GM18505 (cell line): ENCODE measurements around the gene SGPL1.

Source experiments
- ATAC-seq: cut with Tn5 transposase; IDR thresholded peaks from one replicate; pipeline ENCODE4 v1.9.1; 2021; ENCODE audit not compliant: unreplicated experiment
- POLR2A ChIP-seq: IDR thresholded peaks from 4 replicates; pipeline ENCODE4 v1.6.1; 2011; ENCODE audit warnings: borderline replicate concordance; ENCODE audit not compliant: insufficient read depth, insufficient read length; ENCODE audit errors: extremely low read depth

SGPL1 gene

GRCh38 chr10:70872291-70872690, 56.5 kb downstream of the SGPL1 start:
- no peak for TF ChIP-seq POLR2A
- no peak for ATAC-seq

- TF ChIP-seq POLR2A, result no peak
- no peak for ATAC-seq
Measured at GRCh38 chr10:70874061-70874460, 58.3 kb downstream of the SGPL1 start.

- ATAC-seq, result no peak
- TF ChIP-seq POLR2A, result no peak
Measured at GRCh38 chr10:70879207-70879606, 63.5 kb downstream of the SGPL1 start.

GRCh38 chr10:70880077-70880534, 64.4 kb downstream of the SGPL1 start:
- no peak for TF ChIP-seq POLR2A
- ATAC-seq, result no peak

GRCh38 chr10:70884741-70885140, 69.0 kb downstream of the SGPL1 start:
- TF ChIP-seq POLR2A, result no peak

GRCh38 chr10:70885481-70885880, 69.7 kb downstream of the SGPL1 start:
- TF ChIP-seq POLR2A, result no peak

More at GRCh38 chr10:70884741-70885140, 69.0 kb downstream of the SGPL1 start:
- no peak for ATAC-seq

GRCh38 chr10:70885931-70886903, 70.5 kb downstream of the SGPL1 start:
- TF ChIP-seq POLR2A, result no peak
- ATAC-seq, result no peak

More at GRCh38 chr10:70885481-70885880, 69.7 kb downstream of the SGPL1 start:
- no peak for ATAC-seq

- no peak for ATAC-seq
- no peak for TF ChIP-seq POLR2A
Measured at GRCh38 chr10:70886921-70887665, 71.3 kb downstream of the SGPL1 start.

GRCh38 chr10:70887804-70888800, 72.4 kb downstream of the SGPL1 start, which contains the start of gene PCBD1:
PCBD1 (minus strand) TSS chr10:70888565; CDS start chr10:70888533, 32 bp downstream.
- peak; percentile 66 for ATAC-seq
- peak; percentile 57 for TF ChIP-seq POLR2A

GRCh38 chr10:70889291-70889690, 73.5 kb downstream of the SGPL1 start:
- no peak for TF ChIP-seq POLR2A

GRCh38 chr10:70890917-70891431, 75.2 kb downstream of the SGPL1 start:
- TF ChIP-seq POLR2A, result no peak
- no peak for ATAC-seq

More at GRCh38 chr10:70889291-70889690, 73.5 kb downstream of the SGPL1 start:
- ATAC-seq, result no peak

- TF ChIP-seq POLR2A, result no peak
- ATAC-seq, result no peak
Measured at GRCh38 chr10:70891627-70892026, 75.9 kb downstream of the SGPL1 start.
